Measurements from ENCODE around the gene HMCN1.
"Not testable (repeated sequence)": the region's sequence is repeated elsewhere in the genome, so short reads cannot be mapped to it uniquely, and the experiment has no call there.

Gene HMCN1

DNA sequence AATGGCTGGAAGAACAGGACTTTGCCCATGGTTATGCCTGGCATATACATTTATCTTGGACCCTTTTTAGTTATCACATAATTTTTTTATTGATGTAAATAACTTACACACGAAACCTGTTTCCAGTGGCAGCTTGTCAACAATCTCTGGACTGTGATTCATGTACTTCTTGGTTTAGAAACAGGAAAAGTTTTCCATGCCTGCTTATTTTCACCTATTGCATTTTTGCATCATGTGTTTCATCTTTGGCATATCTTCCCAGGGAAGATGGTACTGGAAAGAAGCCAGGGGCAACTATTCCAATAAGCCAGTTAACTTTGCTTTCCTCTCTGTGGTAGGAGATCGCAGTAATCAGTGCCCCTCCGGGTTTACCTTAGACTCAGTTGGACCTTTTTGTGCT is 430.6 kb downstream of the HMCN1 start:
- no peak for DNase-seq

DNA sequence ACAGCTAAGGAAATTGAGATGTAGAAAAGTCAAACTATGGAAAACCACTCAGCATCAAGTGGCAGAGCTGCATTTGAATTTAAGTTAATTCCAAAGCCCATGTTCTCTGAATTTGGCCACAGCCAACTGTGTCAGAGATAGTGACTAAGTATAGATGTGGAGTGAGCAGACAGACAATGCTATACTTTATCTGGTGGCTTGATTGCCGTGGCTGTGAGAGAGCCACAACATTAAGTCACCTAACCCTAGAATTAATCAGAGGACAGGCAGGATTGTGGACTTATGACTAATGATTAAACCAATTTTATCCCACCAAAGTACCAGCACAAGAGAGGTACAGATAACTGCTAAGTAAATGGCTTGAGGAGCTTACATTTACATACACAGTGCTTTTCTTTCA is 431.1 kb downstream of the HMCN1 start:
- no peak for DNase-seq

GRCh38 chr1:186167096-186167668 is 433.0 kb downstream of the HMCN1 start:
- no peak for DNase-seq

DNA sequence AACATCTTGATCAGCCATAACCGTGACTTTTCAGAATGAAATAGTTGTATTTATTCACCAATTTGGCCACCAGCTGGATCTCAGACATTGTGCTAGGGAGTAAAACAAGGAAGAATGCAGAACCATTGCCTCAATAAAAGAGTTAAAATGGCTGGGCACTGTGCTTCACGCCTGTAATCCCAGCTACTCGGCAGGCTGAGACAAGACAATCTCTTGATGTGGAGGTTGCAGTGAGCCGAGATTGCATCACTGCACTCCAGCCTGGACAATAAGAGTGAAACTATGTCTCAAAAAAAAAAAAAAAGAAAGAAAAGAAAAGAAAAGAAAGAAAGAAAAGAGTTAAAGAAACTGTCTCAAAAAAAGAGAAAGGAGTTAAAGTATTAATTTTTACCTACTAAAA is 441.4 kb downstream of the HMCN1 start:
- no peak for DNase-seq

- DNase-seq = no peak
These were observed 444.3 kb downstream of the HMCN1 start for GRCh38 chr1:186178426-186179043.

DNA sequence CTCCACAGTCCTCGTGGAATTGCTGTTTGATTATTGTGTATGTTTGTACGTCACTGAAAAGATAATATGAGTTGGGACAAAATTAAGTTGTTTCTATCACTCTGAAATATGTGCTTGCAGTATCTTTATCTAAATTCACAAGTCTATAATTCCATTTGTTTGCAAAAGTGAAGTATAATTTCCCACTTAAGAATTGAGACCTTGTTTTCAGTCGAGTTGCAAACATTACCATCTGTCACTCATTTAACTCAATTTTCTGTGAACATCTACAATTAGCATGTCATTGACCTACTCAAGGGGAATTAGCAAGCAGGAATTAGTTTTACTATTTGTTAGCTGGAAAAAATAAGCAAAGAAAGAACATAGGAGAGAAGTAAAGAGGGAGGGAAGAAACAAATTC is 445.0 kb downstream of the HMCN1 start:
- DNase-seq = no peak

GRCh38 chr1:186183219-186183618 is 449.0 kb downstream of the HMCN1 start:
- DNase-seq = no peak

GRCh38 chr1:186183970-186184628 is 449.9 kb downstream of the HMCN1 start:
- DNase-seq = no peak

- not testable (repeated sequence) for DNase-seq
These were observed 452.1 kb downstream of the HMCN1 start for GRCh38 chr1:186186251-186186650.

- no peak for DNase-seq
These were observed 453.4 kb downstream of the HMCN1 start for GRCh38 chr1:186187601-186188000.

DNA sequence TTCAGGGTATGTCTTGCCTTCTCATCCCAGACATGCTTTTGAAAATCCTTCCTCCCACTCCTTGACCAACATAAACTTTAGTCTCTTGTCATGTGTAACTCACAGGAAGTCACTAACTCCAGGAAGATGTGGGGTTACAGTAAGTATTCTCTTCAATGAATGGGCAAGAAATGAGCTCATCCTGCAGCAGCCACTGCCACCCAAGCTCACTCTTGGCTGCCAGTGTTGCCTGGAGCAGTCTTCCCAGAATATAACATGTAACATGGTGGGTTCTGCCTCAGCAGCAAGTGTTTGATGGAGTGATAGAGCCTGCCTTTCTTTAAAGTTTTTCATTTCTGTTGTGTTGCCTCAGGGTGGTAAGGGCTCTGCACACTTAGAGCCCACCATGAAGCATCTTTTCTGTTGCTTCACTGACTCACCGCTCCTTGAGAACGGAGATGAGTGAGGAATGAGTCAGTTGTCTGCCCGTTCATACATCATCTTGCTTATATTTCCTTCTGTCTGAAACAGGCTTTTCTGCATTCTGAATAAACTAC is 453.9 kb downstream of the HMCN1 start:
- DNase-seq = no peak

GRCh38 chr1:186188736-186189135 is 454.5 kb downstream of the HMCN1 start:
- DNase-seq = no peak

DNA sequence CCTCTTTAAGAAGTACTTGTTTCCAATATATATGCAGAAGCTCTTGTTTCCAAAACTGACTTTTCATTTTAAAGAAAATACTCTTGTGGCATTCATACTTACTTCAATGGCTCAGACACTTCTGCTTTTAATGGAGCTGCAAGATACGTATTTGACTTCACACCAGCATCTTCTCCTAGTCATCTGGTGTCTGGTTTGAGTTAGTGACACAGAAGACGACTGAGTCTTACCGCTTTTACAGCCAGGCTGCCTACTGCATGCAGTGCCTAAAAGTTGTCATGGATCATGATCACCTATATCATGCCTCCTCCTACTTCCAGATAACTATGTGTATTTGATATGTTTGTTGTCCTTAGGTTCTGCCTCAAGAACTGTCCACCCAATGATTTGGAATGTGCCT is 455.0 kb downstream of the HMCN1 start:
- no peak for DNase-seq

DNA sequence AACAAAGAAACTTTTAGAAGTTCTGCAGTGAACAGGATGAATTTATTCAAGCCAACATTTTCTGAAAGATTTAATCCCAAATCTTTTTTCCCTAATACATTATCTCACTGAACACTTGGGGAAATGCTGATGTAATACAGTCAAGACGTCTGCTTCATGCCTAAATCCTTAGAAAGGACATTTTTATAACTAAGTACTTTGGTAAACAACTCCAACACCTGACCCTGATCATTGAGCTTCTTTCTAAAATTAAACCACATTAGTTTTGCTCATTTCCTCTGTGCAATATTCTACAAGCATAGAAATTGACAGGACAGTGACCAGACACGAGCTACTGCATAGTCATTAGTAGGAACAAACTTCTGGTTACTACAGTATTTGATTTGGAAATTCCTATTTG is 457.3 kb downstream of the HMCN1 start:
- no peak for DNase-seq

DNA sequence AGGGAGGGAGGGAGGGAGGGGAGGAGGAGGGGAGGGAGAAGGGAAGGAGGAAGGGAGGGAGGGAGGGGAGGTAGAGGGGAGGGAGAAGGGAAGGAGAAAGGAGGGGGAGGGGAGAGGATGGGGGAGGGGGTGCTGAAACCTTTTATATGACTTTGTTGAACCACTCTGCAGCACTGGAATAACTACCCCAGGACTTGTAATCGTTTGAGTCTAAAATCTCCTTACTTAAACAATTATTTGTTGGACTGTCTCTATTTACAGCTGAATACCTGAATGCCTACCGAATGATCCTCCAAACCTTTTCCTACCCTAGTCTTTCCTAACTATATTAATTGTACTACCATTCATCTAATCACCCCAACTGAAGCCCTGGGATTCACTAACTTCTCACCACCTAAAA is 459.0 kb downstream of the HMCN1 start:
- no peak for DNase-seq

DNA sequence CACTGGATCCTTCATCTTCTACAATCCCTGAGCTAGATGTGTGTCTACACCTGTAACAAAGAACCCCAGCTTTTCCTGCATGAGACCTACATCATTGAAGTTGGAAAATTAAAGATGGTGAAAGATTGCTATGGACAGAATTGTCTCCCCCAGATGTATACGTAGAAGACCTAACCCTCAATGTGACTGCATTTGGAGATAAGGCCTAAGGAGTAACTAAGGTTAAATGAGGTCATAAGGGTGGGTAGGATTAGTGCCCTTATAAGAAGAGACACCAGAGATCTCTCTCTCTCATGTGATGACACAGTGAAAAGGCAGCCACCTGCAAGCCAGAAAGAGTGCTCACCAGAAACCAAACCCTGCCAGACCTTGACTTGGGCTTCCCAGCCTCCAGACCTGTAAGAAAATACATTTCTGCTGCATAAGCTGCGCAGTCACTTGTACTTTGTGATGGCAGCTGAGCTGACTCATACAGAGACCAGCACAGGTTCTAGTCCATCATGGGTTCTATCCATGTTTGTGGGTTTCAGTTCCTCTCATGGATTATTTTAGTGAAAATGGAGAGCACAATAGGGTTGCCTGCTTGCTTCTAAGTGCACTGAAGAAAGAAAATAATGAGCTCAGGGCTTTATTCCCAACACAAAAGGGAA is 460.0 kb downstream of the HMCN1 start:
- DNase-seq = peak; percentile 24

DNA sequence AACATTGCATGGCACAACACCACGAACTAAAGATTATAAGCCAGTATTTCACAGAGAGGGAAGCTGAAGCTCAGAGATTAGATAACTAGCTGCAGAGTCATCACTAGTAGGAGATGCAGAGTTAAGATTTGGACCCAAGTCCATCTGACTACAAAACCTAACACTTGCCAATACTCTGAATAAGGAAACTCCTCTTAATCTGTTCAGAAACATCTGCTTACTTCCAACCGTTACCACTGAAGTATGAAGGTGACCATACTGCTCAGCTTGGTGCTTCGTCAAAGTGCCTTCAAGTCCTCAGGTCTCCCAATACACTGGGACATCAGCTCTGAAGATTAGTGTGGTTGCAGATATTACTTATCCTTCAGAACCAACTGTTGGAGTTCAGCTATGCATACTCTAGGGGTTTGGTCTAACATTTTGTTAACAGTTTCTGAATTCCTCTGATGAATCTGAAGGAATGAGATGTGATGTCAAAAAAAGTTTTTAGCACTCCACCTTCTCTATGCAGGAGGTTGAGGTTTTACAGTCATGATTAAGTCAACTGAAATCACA is 461.3 kb downstream of the HMCN1 start:
- peak; percentile 91 for DNase-seq

GRCh38 chr1:186202271-186202764 is 468.1 kb downstream of the HMCN1 start:
- DNase-seq = no peak

- no peak for DNase-seq
These were observed 468.6 kb downstream of the HMCN1 start for GRCh38 chr1:186202776-186203175.

DNA sequence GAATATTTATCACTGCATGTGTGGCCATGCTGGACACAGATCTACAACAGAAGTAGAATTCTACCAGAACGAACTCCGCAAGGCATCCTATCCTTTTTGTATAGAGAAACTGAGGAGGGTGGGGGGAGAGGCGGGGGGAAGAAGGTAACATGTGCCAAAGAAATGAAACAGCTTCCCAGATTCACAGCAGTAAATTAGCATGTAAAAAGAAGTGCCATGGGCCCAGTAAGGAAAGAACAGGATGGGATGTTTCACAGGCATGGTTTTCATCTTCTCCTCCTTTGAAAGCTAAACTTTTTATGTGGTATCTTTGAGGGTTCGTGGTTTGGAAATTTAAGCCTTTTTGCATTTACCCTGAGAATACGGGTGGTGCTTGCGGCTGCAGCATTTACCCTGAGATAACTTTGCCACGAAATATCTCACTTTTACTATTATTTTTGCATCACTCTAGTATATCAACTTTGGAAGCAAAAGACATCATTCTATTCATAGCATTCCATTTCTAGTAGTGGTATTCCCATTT is 471.9 kb downstream of the HMCN1 start:
- no peak for DNase-seq

DNA sequence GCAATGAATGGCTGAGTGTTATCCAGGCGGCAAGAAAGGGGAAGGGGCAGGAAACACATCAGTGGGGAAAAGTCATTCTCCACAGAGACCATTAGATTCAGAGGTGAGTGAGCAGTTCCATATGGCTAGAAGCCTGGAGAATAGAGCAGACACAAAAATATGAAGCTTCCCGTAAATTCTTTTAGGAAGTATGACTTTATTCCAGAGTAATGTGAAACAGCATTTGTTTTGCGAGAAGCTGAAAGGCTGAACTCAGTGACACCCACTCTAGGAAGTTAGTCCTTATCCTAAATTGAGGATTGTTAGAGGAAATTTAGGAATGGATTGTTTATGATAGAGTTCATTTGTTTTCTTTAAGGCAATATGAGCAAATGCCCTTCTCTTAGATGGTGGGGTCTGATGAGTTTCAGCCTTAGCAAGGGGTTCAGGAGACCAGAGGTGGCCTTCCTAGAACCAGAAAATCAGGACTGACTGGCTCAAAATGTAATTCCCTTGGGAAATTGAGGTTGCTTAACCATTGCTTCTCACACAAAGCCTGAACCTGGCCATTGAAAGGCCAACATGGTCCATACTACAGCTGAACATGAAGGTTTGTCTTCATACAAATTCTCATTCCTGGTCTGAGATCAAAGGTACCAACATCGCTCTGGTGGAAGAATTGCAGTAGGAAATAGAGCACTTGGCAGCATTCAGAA is 473.3 kb downstream of the HMCN1 start:
- no peak for DNase-seq

- no peak for DNase-seq
These were observed 474.4 kb downstream of the HMCN1 start for GRCh38 chr1:186208405-186209129.

All from hematopoietic multipotent progenitor cell treated with erythropoietin and hydrocortisone succinate and interleukin-3 and kit ligand, for 6 days (in vitro differentiated cells).